IPS-NIHi11 (cell line): ENCODE results near the gene TIMM21.
A peak's percentile ranks its signal among the peaks of the same experiment; 100 is the strongest.

Source experiments
- DNase-seq: peaks from one replicate; pipeline ENCODE4 v3.0.0; 2012; ENCODE audit warnings: mixed read lengths, low spot score

TIMM21 gene

GRCh38 chr18:74191577-74191976, 43.3 kb downstream of the TIMM21 start:
- DNase-seq = no peak

- DNase-seq = no peak
Observed at GRCh38 chr18:74194691-74195090, 46.4 kb downstream of the TIMM21 start.

GRCh38 chr18:74196220-74197119, 48.1 kb downstream of the TIMM21 start:
- peak; percentile 90 for DNase-seq

- peak; percentile 30 for DNase-seq
Observed at GRCh38 chr18:74197705-74198341, 49.5 kb downstream of the TIMM21 start.

- DNase-seq = no peak
Observed at GRCh38 chr18:74198453-74198852, 50.1 kb downstream of the TIMM21 start.

- DNase-seq = no peak
Observed at GRCh38 chr18:74200780-74201179, 52.5 kb downstream of the TIMM21 start.

DNA sequence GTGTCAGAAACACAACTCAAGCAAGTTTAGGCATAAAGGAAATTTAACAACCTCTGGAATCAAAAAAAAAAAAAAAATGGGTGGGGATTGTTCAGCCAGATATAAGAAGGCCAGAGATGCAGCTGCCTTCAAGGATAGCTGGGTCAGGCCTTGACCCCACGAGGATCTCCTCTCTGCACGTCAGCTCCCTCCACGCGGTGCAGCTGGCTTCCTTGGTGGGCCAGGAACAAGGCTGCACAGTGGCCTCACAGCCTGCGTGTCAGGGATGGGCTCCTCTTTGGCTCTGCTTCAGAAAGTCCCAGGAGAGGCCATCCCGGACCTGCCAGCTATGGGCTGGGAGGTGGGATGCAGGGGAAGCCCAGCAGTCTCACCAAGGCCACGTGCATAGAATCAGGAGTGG, 55.5 kb downstream of the TIMM21 start:
- DNase-seq = no peak

DNA sequence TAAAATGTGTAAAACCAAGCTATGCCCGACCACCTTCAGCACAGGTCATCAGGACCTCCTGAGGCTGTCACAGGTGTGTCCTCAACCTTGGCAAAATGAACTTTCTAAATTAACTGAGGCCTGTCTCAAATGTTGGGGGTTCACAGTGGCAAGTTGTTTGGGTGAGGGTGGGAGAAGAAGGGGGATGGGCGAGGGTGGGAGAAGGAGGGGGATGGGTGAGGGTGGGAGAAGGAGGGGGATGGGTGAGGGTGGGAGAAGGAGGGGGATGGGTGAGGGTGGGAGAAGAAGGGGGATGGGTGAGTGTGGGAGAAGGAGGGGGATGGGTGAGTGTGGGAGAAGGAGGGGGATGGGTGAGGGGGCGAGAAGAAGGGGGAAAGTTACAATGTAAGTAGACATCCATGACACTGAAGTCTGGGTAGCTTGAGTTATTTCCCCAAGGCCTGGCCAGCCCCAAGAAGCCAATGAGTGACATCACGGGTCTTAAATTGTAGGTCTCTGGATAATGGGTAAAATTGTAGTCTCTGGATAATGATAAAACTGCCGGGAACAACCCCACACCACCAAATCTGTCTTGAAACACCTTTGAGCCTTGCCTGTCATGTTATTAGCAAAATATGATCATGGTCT, 56.3 kb downstream of the TIMM21 start:
- DNase-seq = no peak
